ENCODE measurements around the gene CD81.

DNA sequence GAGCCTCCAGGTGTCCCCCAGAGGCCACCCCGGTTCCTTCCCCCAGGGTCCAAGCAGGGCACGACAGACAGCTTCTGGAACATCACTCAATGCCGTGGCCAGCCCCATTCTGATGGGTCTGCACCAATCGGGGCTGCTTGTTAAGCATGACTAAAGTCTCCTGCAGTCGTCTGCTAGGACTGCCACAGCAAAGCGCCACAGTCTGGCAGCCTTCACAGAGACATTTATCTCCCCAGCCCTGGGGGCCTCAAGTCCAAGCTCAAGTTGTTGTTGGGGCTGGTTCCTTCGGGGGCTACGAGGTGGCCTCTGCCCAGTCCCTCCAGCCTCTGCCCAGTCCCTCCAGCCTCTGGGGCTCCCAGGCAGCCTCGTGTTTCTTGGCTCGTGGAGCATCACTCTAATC is 14.0 kb upstream of the CD81 start:
- no peak for TF ChIP-seq SRF (CRISPR knock-in tag; IDR thresholded peaks at IDR 0.05)
- TF ChIP-seq ZNF274 (IDR thresholded peaks at IDR 0.05; ENCODE audit: borderline replicate concordance, low read depth, low read length) = no peak
- TF ChIP-seq RCOR1 (IDR thresholded peaks at IDR 0.05; ENCODE audit: borderline replicate concordance in 1 of 2, low read depth in 2 of 2, low read length in 2 of 2) = no peak
- TF ChIP-seq, protein P1, sequence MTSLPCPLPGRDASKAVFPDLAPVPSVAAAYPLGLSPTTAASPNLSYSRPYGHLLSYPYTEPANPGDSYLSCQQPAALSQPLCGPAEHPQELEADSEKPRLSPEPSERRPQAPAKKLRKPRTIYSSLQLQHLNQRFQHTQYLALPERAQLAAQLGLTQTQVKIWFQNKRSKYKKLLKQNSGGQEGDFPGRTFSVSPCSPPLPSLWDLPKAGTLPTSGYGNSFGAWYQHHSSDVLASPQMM (CRISPR knock-in tag; IDR thresholded peaks at IDR 0.05) = no peak
- TF ChIP-seq CTCF (IDR thresholded peaks at IDR 0.05 in 2 of 3, conservative IDR thresholded peaks at IDR 0.05 in 1 of 3; ENCODE audit: insufficient read depth in 2 of 3, low read depth in 1 of 3, low read length in 3 of 3) = no peak
